CD4-positive, alpha-beta T cell treated with Interleukin-2 at 100 ng/mL for 4 hours (primary cell): Measurements from ENCODE around the gene TAF12.
"Not testable (repeated sequence)": the region's sequence is repeated elsewhere in the genome, so short reads cannot be mapped to it uniquely, and the experiment has no call there.

Source experiments
- DNase-seq: peaks from one replicate; pipeline ENCODE4 v3.0.0-alpha.2; 2020; ENCODE audit warnings: low spot score

The TAF12 gene

DNA sequence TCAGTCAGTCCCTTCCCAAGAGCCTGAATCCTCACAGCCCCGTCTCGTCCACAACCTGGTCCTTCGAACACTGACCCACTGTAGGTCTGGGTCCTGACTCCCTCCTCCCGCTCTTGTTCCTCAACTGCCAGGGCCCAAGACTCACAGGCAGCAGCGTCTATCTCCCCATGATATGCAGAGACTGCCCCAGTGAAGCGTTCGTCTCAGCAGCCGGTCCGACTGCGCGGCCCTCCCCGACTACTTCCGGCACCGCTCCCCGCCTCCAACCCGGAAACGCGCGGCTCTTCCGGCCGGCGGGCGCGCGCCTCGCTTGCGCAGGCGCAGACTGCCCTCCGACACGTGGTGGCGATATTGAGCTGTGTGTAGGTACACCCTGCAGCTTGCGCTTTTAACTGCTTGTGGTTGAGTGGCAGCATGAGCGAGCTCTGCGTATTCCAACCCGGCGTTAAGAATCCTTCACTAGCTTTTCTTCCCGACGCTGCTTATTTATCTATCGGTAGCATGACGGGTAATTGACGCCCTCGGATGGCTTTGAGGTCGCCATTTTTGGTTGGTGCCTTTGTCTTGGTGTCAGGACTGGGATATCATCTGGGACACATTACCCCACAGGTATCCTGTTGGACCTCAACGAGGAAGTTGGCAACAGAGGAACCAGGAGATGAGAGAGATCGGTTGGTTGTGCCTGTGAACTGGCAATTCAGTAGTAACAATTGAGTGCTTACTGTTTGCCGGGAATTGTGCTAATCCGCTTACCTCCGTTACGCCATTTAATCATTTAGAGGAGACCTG, at the start of gene TAF12:
Gene TAF12 (minus strand): TSS at position 221 of the 789 bp plus-strand sequence. CDS start 20,986 bp downstream, outside the sequence.
- peak; percentile 95 for DNase-seq

DNA sequence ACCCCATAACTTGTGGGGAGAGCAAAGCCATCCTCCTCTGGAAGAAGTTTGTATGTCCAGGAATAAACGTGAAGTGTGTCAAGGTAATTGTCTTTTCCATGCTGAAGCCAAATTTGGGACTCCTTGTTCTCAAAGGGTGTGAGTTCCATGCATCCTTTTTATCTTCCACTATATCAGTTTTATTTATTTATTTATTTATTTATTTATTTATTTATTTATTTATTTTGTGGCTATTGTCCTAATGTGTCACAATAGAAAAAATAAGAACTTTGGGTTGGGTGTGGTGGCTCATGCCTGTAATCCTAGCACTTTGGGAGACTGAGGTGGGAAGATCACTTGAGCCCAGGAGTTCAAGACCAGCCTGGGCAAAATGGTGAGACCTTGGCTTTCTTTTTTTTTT, 48.8 kb upstream of the TAF12 start:
- not testable (repeated sequence) for DNase-seq

GRCh38 chr1:28684937-28685336, 42.1 kb upstream of the TAF12 start:
- DNase-seq: no peak

GRCh38 chr1:28682840-28683239, 40.0 kb upstream of the TAF12 start:
- no peak for DNase-seq

- no peak for DNase-seq
These were observed 37.3 kb upstream of the TAF12 start for GRCh38 chr1:28680151-28680550.

GRCh38 chr1:28675924-28676257, 33.0 kb upstream of the TAF12 start:
- DNase-seq: no peak

DNA sequence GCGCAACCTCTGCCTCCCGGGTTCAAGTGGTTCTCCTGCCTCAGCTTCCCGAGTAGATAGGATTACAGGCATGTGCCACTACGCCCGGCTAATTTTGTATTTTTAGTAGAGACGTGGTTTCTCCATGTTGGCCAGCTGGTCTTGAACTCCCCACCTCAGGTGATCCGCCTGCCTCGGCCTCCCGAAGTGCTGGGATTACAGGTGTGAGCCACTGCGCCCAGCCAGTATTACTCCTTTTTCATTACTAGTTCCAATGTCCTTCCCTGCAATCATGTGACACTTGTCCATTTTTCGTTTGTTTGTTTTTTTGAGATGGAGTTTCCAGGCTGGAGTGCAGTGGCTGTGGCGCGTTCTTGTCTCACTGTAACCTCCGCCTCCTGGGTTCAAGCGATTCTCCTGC, 30.1 kb upstream of the TAF12 start:
- not testable (repeated sequence) for DNase-seq

DNA sequence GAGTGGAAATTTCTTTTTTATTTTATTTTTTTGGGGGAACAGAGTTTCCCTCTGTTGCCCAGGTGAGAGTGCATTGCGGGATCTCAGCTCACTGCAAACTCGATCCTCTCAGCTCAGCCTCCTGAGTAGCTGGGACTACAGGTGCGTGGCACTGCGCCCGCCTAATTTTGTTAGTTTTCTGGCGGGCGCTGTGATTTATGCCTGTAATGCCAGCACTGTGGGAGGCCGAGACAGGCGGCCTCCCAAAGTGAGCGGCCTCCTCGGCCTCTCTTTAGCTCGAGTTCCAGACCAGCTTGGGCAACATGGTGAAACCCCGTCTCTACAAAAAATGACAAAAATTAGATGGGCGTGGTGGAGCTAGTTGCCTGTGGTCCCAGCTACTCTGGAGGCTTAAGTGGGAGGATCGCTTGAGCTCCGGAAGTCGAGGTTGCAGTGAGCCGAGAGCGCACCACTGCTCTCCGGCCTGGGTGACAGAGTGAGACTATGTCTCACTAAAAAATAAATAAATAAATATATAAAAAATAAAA, 28.4 kb upstream of the TAF12 start:
- DNase-seq: no peak

DNA sequence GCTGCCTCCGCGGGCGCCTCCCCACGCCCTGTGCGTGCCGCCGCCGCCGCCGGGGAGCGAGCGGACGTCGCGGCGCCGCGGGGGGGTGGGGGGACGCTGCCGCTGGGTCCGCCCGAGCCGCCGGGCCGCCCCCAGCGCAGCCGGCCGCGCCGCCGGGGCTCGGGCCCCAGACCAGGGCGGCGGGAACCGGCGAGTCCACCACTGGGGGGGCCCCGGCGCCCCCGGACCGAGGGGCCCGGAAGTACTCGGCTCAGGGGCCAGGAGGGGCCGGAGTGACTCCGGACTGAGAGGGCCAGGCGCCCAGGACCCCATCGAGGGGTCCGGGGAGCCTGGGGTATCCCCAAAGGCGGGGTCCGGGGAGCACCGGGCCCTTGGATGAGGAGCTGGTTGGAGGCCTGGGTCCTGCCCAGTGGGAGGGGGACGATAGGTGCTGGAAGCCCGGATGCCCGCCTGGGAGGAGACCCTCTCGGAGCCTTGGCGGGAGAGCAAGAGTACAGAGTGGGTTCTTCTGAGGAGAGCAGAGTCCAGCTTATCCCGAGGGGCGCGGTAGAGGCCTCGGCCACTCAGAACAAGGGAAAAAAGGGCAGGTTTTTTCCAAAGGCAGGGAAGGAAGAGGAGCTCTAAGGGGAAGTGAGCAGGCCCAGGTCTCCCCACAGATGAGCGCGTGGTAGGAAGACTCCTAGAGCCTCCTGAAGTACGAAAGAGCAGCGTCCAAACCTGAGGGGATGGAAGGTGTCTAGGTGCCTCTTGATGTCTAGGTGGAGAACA, 26.3 kb upstream of the TAF12 start:
- peak; percentile 10 for DNase-seq

- peak; percentile 85 for DNase-seq
These were observed 25.5 kb upstream of the TAF12 start, which contains the start of gene GMEB1 for GRCh38 chr1:28668191-28668955. GMEB1 (plus strand) TSS chr1:28668784; CDS start chr1:28683613, 14,829 bp downstream.

- DNase-seq: no peak
These were observed 23.9 kb upstream of the TAF12 start for GRCh38 chr1:28666806-28667205.

- no peak for DNase-seq
These were observed 21.1 kb upstream of the TAF12 start for GRCh38 chr1:28663871-28664470.

- DNase-seq: no peak
These were observed 13.5 kb upstream of the TAF12 start for GRCh38 chr1:28656335-28656734.

GRCh38 chr1:28655448-28656311, 12.8 kb upstream of the TAF12 start:
- not testable (repeated sequence) for DNase-seq

DNA sequence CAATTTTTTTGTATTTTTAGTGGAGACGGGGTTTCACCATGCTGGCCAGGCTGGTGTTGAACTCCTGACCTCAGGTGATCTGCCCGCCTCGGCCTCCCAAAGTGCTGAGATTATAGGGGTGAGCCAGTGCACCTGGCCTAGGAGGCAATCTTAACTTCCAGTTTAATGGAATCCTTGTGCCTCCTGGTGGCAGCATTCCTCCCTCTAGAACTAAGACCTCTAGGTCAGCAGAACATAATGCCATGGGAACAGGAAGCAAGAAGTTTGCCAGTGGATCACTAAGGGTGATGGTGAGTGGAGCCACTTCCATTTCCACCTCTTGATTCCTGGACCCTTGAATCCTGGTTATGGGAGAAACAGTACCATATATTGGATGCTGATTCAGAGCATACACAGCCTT, 11.0 kb upstream of the TAF12 start:
- DNase-seq: peak; percentile 18

GRCh38 chr1:28653063-28653462, 10.2 kb upstream of the TAF12 start:
- not testable (repeated sequence) for DNase-seq

DNA sequence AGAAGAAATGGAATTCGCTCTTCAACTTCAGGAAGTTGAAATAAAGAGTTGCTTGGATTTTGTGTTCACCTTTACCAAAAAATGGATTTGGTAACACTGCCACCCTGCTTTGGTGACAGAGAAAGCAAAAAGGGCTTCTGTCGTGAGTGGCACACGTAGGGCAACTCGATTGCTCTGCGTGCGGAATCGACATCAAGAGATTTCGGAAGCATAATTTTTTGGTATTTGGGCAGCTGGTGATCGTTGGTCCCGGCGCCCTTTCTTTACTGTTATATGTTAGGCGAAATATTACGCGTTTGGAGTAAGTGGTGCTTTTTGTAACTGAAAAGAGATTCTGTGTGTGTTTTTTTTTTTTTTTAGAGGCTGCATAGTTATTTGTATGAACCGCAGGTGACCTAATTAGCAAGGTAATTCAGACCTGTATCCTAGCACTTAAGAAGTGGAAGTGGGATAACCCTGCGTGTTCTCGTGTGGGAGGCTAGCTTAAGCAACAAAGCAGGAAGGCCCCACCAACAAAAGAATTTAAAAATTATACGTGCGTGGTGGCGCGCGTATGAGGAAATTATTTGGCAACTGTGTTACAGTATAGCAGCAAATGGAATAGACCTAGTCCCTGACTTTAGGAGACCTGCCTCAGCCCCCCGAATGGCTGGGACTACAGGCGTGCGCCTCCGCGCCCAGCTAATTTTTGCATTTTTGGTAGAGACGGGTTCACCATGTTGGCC, 5.8 kb upstream of the TAF12 start, which contains the start of gene RNU11:
Gene RNU11 (plus strand): TSS at position 127 of the 725 bp plus-strand sequence.
- peak; percentile 92 for DNase-seq

- DNase-seq: peak; percentile 93
These were observed 5.2 kb upstream of the TAF12 start for GRCh38 chr1:28648008-28648473.

- DNase-seq: no peak
These were observed 3.2 kb upstream of the TAF12 start for GRCh38 chr1:28646040-28646439.

GRCh38 chr1:28645406-28645805, 2.5 kb upstream of the TAF12 start:
- DNase-seq: not testable (repeated sequence)
